ENCODE measurements around the gene ADAP1. TPM values are rescaled to one million over a fixed set of nuclear protein-coding genes. Genes with fewer than 3 reads are reported as not detected.
"Not testable (repeated sequence)": the region's sequence is repeated elsewhere in the genome, so short reads cannot be mapped to it uniquely, and the experiment has no call there.

Gene ADAP1
- total RNA-seq, 1 experiment from 2014 or later = 3.5 TPM

GRCh38 chr7:879093-879492, 75.4 kb downstream of the ADAP1 start:
- Histone ChIP-seq H3K36me3 (peaks cover 40% of the 10 kb centered on the region), H3K27me3 (replicated peaks) (no peaks in the 10 kb centered on the region), H3K27ac (no peak overlapping the region), H3K9me3 (replicated peaks) (peaks cover 6% of the 10 kb centered on the region), H3K4me3 (no peak overlapping the region), H3K4me1 (replicated peaks) (peaks cover 11% of the 10 kb centered on the region)
- no peak for DNase-seq (ENCODE audit: low read depth in 1 of 2, low spot score in 2 of 2)

- no peaks in the 10 kb centered on the region for H3K27me3 ChIP-seq (replicated peaks)
- H3K36me3 ChIP-seq = peaks cover 53% of the 10 kb centered on the region
- H3K4me1 ChIP-seq (replicated peaks) = peaks cover 11% of the 10 kb centered on the region
- no peak for DNase-seq (ENCODE audit: low read depth in 1 of 2, low spot score in 2 of 2)
- H3K4me3 ChIP-seq = peak overlapping the region; percentile 100
- peaks cover 6% of the 10 kb centered on the region for H3K9me3 ChIP-seq (replicated peaks)
- H3K27ac ChIP-seq = 0 out of 2 replicates have a peak overlapping the region, but pooled peaks have one; percentile 59
Observed at GRCh38 chr7:877312-878232, 76.9 kb downstream of the ADAP1 start.

- Histone ChIP-seq H3K27me3 (replicated peaks) (no peaks in the 10 kb centered on the region), H3K27ac (peak overlapping the region; percentile 59), H3K9me3 (replicated peaks) (peaks cover 6% of the 10 kb centered on the region), H3K36me3 (peaks cover 59% of the 10 kb centered on the region), H3K4me3 (peak overlapping the region; percentile 100), H3K4me1 (replicated peaks) (peaks cover 11% of the 10 kb centered on the region)
- DNase-seq (ENCODE audit: low read depth in 1 of 2, low spot score in 2 of 2) = no peak
Observed at GRCh38 chr7:876972-877311, 77.5 kb downstream of the ADAP1 start.

- H3K4me3 ChIP-seq = peak within 1 kb of the TSS; percentile 100
- H3K9me3 ChIP-seq (replicated peaks) = peaks cover 6% of the 10 kb centered on the region
- DNase-seq (ENCODE audit: low read depth in 1 of 2, low spot score in 2 of 2) = peak; percentile 94 to 96
- H3K4me1 ChIP-seq (replicated peaks) = peaks cover 11% of the 10 kb centered on the region
- peaks cover 64% of the 10 kb centered on the region for H3K36me3 ChIP-seq
- H3K27ac ChIP-seq = peak within 1 kb of the TSS; percentile 83
- no peaks in the 10 kb centered on the region for H3K27me3 ChIP-seq (replicated peaks)
Observed at GRCh38 chr7:876077-876971, 78.2 kb downstream of the ADAP1 start, which contains the start of gene GET4. Gene GET4, plus strand, starts transcription at chr7:876554. Its CDS starts 92 bp downstream, at chr7:876646.

GRCh38 chr7:875476-876076, 78.9 kb downstream of the ADAP1 start:
- Histone ChIP-seq H3K4me1 (replicated peaks) (peaks cover 11% of the 10 kb centered on the region), H3K27ac (peak overlapping the region; percentile 83), H3K36me3 (peaks cover 68% of the 10 kb centered on the region), H3K9me3 (replicated peaks) (peaks cover 6% of the 10 kb centered on the region), H3K4me3 (peak overlapping the region; percentile 28), H3K27me3 (replicated peaks) (no peaks in the 10 kb centered on the region)
- DNase-seq (ENCODE audit: low read depth in 1 of 2, low spot score in 2 of 2) = no peak

GRCh38 chr7:875051-875450, 79.4 kb downstream of the ADAP1 start:
- H3K27ac ChIP-seq = no peak overlapping the region
- H3K4me3 ChIP-seq = no peak overlapping the region
- no peaks in the 10 kb centered on the region for H3K27me3 ChIP-seq (replicated peaks)
- peaks cover 6% of the 10 kb centered on the region for H3K9me3 ChIP-seq (replicated peaks)
- peaks cover 11% of the 10 kb centered on the region for H3K4me1 ChIP-seq (replicated peaks)
- DNase-seq (ENCODE audit: low read depth in 1 of 2, low spot score in 2 of 2) = no peak
- H3K36me3 ChIP-seq = peaks cover 66% of the 10 kb centered on the region

GRCh38 chr7:874031-874749, 80.3 kb downstream of the ADAP1 start:
- DNase-seq (ENCODE audit: low read depth in 1 of 2, low spot score in 2 of 2) = no peak
- H3K27me3 ChIP-seq (replicated peaks) = no peaks in the 10 kb centered on the region
- peaks cover 11% of the 10 kb centered on the region for H3K4me1 ChIP-seq (replicated peaks)
- peaks cover 64% of the 10 kb centered on the region for H3K36me3 ChIP-seq
- H3K9me3 ChIP-seq (replicated peaks) = peaks cover 6% of the 10 kb centered on the region
- no peak overlapping the region for H3K4me3 ChIP-seq
- no peak overlapping the region for H3K27ac ChIP-seq

GRCh38 chr7:873367-874002, 81.0 kb downstream of the ADAP1 start:
- Histone ChIP-seq H3K4me1 (replicated peaks) (peaks cover 11% of the 10 kb centered on the region), H3K27me3 (replicated peaks) (no peaks in the 10 kb centered on the region), H3K27ac (no peak overlapping the region), H3K4me3 (no peak overlapping the region), H3K9me3 (replicated peaks) (peaks cover 6% of the 10 kb centered on the region), H3K36me3 (peaks cover 61% of the 10 kb centered on the region)
- peak; percentile 57 to 78 for DNase-seq (ENCODE audit: low read depth in 1 of 2, low spot score in 2 of 2)

- H3K4me3 ChIP-seq; H3K4me1 ChIP-seq (replicated peaks); H3K27me3 ChIP-seq (replicated peaks); H3K9me3 ChIP-seq (replicated peaks); H3K27ac ChIP-seq; DNase-seq (ENCODE audit: low read depth in 1 of 2, low spot score in 2 of 2): not testable (repeated sequence)
- peaks cover 62% of the 10 kb centered on the region for H3K36me3 ChIP-seq
Observed at GRCh38 chr7:872685-873084, 81.8 kb downstream of the ADAP1 start.

- H3K9me3 ChIP-seq (replicated peaks) = peaks cover 6% of the 10 kb centered on the region
- H3K27ac ChIP-seq = no peak overlapping the region
- H3K27me3 ChIP-seq (replicated peaks) = no peaks in the 10 kb centered on the region
- H3K36me3 ChIP-seq = peaks cover 69% of the 10 kb centered on the region
- no peak for DNase-seq (ENCODE audit: low read depth in 1 of 2, low spot score in 2 of 2)
- no peak overlapping the region for H3K4me3 ChIP-seq
- peaks cover 6% of the 10 kb centered on the region for H3K4me1 ChIP-seq (replicated peaks)
Observed at GRCh38 chr7:871900-872537, 82.5 kb downstream of the ADAP1 start.

- Histone ChIP-seq H3K4me3 (no peak overlapping the region), H3K27me3 (replicated peaks) (no peaks in the 10 kb centered on the region), H3K27ac (no peak overlapping the region), H3K36me3 (peaks cover 66% of the 10 kb centered on the region), H3K9me3 (replicated peaks) (no peaks in the 10 kb centered on the region), H3K4me1 (replicated peaks) (no peaks in the 10 kb centered on the region; the same call in 1 of the 2 replicates)
- DNase-seq (ENCODE audit: low read depth in 1 of 2, low spot score in 2 of 2) = no peak
Observed at GRCh38 chr7:869348-869747, 85.1 kb downstream of the ADAP1 start.

- Histone ChIP-seq H3K36me3 (peaks cover 67% of the 10 kb centered on the region), H3K9me3 (replicated peaks) (no peaks in the 10 kb centered on the region), H3K4me1 (replicated peaks) (no peaks in the 10 kb centered on the region; the same call in 1 of the 2 replicates), H3K4me3 (no peak overlapping the region), H3K27ac (no peak overlapping the region), H3K27me3 (replicated peaks) (no peaks in the 10 kb centered on the region)
- no peak for DNase-seq (ENCODE audit: low read depth in 1 of 2, low spot score in 2 of 2)
Observed at GRCh38 chr7:868189-868486, 86.3 kb downstream of the ADAP1 start.
